HT1080 (cell line): ENCODE measurements around the gene LRRTM3. TPM values are rescaled to one million over a fixed set of nuclear protein-coding genes. Genes with fewer than 3 reads are reported as not detected.

Source experiments
- DNase-seq: peaks from one replicate; pipeline ENCODE4 v3.0.0-alpha.2; 2015; ENCODE audit warnings: low read depth
- total RNA-seq: library from RNA; depleted of rRNA; stranded (reverse); fragments of >200 nt; shearing (Covaris generic); gene quantifications from 2 replicates; pipeline ENCODE4 v1.2.3, GENCODE V29; 2014

The LRRTM3 gene
- total RNA-seq, 1 experiment from 2014 or later = not detected

DNA sequence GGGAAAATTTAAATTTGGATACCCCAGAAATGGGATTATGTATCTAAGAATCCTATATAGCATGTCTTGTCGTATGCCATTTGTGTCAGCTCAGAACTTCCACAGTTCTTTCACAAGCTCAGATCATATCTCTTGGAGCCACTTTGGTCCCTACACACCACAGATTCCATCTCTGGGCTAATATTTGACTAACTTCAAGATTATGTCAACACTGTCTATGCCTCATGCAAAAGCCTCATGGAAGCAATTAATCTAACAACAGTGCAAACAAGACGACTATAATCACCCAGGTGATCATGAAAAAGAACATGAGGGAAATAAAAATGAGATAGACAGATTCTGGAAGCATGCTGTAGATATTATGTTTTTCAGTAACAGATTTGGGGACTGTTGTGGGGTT, 189.1 kb downstream of the LRRTM3 start:
- DNase-seq = no peak

GRCh38 chr10:67115972-67116371, 190.1 kb downstream of the LRRTM3 start:
- peak; percentile 43 for DNase-seq

GRCh38 chr10:67119651-67120050, 193.8 kb downstream of the LRRTM3 start:
- DNase-seq = peak; percentile 2

DNA sequence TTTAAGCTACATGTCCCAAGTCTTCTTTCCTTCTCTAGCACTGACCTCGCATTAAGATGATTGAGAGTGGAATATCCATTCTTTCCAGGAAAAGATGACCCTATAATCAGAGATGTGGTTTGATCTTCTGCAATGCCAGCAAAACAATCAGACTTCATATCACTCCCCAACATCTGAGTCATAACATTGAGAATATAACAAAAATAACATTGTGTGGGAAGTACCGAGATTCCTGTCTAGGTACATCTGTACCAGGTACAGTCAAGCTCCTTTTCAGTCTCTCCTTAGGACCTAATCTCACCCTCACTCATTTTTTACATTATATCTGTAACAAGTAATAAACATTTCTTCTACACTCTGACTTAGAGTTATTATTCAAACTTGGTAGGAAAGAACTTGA, 201.6 kb downstream of the LRRTM3 start:
- DNase-seq = no peak

DNA sequence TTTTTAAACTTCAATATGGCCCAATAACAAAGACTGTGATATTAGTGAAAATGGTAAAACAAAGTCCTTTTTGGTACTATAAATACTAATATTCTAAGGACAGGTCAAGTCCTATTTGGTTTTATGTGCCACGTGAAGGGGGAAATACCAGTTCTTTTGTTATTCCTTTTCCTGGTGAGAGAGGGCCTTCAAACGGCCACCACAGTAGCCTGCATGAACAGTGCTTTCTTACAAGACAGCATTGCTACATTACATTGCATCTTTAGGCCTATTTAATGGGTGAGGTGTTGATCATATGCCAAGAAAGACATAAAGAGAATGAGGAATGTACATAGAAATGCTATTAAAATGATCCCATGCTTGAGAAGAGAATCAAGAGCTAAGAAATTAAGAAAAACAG, 214.8 kb downstream of the LRRTM3 start:
- no peak for DNase-seq

DNA sequence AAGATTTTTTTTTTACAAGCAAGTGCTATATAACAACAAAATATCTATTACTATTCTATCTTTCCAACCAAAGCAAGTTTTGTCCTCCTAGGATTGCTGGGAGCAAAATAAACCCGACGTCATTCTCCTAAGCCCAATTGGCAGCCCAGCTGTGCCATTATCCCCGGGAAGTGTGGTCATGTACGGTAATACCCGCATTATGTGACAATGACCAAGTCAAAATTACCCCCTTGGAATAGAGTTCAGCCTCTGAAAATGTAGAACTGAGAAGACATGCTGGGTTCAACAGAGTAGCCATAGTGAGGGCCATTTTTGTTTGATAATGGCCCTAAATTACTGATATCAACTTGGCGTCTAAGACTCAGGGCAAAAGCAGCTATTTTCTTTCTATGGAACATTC, 215.5 kb downstream of the LRRTM3 start:
- no peak for DNase-seq

DNA sequence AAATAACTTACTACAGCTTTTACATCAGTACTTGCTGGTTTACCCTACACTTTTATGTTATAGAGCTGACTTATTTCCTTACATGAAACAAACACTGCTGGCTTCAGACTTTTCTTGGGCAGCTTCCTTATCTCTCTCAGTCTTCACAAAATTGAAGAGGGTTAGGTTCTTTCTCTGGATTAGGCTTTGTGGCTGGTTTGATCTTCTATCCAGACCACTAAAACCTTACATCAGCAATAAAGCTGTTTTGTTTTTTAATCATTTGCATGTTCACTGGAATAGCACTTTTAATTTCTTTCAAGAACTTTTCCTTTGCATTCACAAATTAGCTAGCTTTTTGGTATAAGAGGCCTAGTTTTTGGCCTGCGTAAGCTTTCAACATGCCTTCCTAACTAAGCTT, 218.7 kb downstream of the LRRTM3 start:
- no peak for DNase-seq
